H1 (cell line): Measurements from ENCODE around the gene WDFY3. TPM values are rescaled to one million over a fixed set of nuclear protein-coding genes. Genes with fewer than 3 reads are reported as not detected.

Experiments used
- CTCF ChIA-PET: fragments of 300-600 bp; sonication (Branson Sonifier 250); formaldehyde crosslinking; loops from one replicate; lab custom pipeline; 2021; ENCODE audit not compliant: partially characterized antibody; lab: Charles Lee
- POLR2A ChIA-PET: fragments of 300-600 bp; sonication (Branson Sonifier 250); formaldehyde crosslinking; loops from one replicate; lab custom pipeline; 2021; ENCODE audit warnings: inconsistent platforms; ENCODE audit not compliant: partially characterized antibody; lab: Charles Lee
- DNase-seq, 2 experiments: peaks; one replicate each; pipeline versions ENCODE4 v3.0.0 to v3.0.0-alpha.2; 2010 to 2022; ENCODE audit warnings: low spot score in 2 of 2, low read depth in 1 of 2, mixed read lengths in 1 of 2
- FAIRE-seq: peaks from 2 replicates; lab custom pipeline; 2011; peaks lifted over from hg19 to GRCh38; lab: Jason Lieb, UNC
- H2AFZ ChIP-seq: 2 replicates; pipeline ENCODE4 v1.8.1; 2012; ENCODE audit warnings: low read length, inconsistent platforms
- H2AK5ac ChIP-seq: 2 replicates; pipeline ENCODE4 v1.6.1; 2013; ENCODE audit warnings: low read depth, low read length
- H2BK120ac ChIP-seq: replicated peaks from 2 replicates; pipeline ENCODE3; 2013; ENCODE audit warnings: low read depth, low read length, inconsistent platforms
- H2BK12ac ChIP-seq: 2 replicates; pipeline ENCODE4 v1.6.1; 2013; ENCODE audit warnings: low read depth, low read length
- H2BK15ac ChIP-seq: 2 replicates; pipeline ENCODE4 v1.6.1; 2013; ENCODE audit warnings: low read length
- H2BK20ac ChIP-seq: 2 replicates; pipeline ENCODE4 v1.6.1; 2013; ENCODE audit warnings: low read length
- H2BK5ac ChIP-seq: 2 replicates; pipeline ENCODE4 v1.6.1; 2013; ENCODE audit warnings: low read depth, low read length
- H3K14ac ChIP-seq: 2 replicates; pipeline ENCODE4 v1.6.1; 2013; ENCODE audit warnings: inconsistent platforms; ENCODE audit not compliant: insufficient read length
- H3K18ac ChIP-seq: 2 replicates; pipeline ENCODE4 v1.6.1; 2013; ENCODE audit warnings: low read length; ENCODE audit errors: extremely low read depth
- H3K23ac ChIP-seq: 2 replicates; pipeline ENCODE4 v1.6.1; 2013; ENCODE audit warnings: inconsistent platforms; ENCODE audit not compliant: insufficient read length
- H3K23me2 ChIP-seq: 2 replicates; pipeline ENCODE4 v1.6.1; 2013; ENCODE audit warnings: low read depth, low read length
- H3K27ac ChIP-seq: 2 replicates; pipeline ENCODE4 v1.6.1; 2011; ENCODE audit warnings: low read depth, low read length, inconsistent platforms
- H3K27me3 ChIP-seq, 4 experiments: replicated peaks in 1 of 4; 1 replicate in 1 of 4; 2 replicates in 3 of 4; pipeline versions ENCODE4 v1.6.1 to v1.8.1; 2011 to 2013; ENCODE audit warnings: low read length in 3 of 4, mild to moderate bottlenecking in 3 of 4, inconsistent platforms in 2 of 4, mixed read lengths in 2 of 4, moderate library complexity in 1 of 4; ENCODE audit not compliant: control insufficient read depth in 3 of 4, insufficient read depth in 3 of 4; ENCODE audit errors: extremely low read depth in 1 of 4
- H3K36me3 ChIP-seq, 4 experiments: 2 replicates each; pipeline versions ENCODE4 v1.6.1 to v1.8.1; 2011 to 2013; ENCODE audit warnings: mild to moderate bottlenecking in 4 of 4, low read length in 3 of 4, moderate library complexity in 2 of 4, control low read depth in 1 of 4, inconsistent platforms in 1 of 4; ENCODE audit not compliant: insufficient read depth in 4 of 4, control insufficient read depth in 2 of 4
- H3K4ac ChIP-seq: replicated peaks from 2 replicates; pipeline ENCODE3; 2013; ENCODE audit warnings: low read length, low read depth, mixed read lengths, inconsistent platforms; ENCODE audit not compliant: insufficient read length
- H3K4me1 ChIP-seq, 4 experiments: replicated peaks in 1 of 4; 1 replicate in 1 of 4; 2 replicates in 3 of 4; pipeline versions ENCODE4 v1.6.1 to v1.8.1; 2011 to 2013; ENCODE audit warnings: low read length in 3 of 4, inconsistent platforms in 2 of 4, mixed read lengths in 1 of 4; ENCODE audit not compliant: insufficient read depth in 4 of 4, control insufficient read depth in 3 of 4
- H3K4me2 ChIP-seq, 2 experiments: 2 replicates each; pipeline versions ENCODE4 v1.6.1 to v1.8.1; 2011 to 2013; ENCODE audit warnings: low read depth in 2 of 2, low read length in 2 of 2, control low read depth in 1 of 2, inconsistent platforms in 1 of 2, mild to moderate bottlenecking in 1 of 2; ENCODE audit not compliant: insufficient read depth in 1 of 2
- H3K4me3 ChIP-seq, 4 experiments: fragments of 200-600, 300-600 bp in 1 of 4; sonication (generic), shearing (Covaris generic), sonication (Bioruptor Twin) in 1 of 4; 2 replicates each; pipeline versions ENCODE4 v1.5.1 to v1.8.1; 2011 to 2016; ENCODE audit warnings: low read length in 4 of 4, low read depth in 3 of 4, control low read depth in 2 of 4, inconsistent platforms in 2 of 4, mild to moderate bottlenecking in 2 of 4, mixed read lengths in 1 of 4, moderate library complexity in 1 of 4; ENCODE audit not compliant: insufficient read depth in 2 of 4; ENCODE audit errors: extremely low read depth in 1 of 4
- H3K56ac ChIP-seq: replicated peaks from 2 replicates; pipeline ENCODE3; 2013; ENCODE audit warnings: low read depth, mild to moderate bottlenecking, mixed read lengths, low read length, inconsistent platforms; ENCODE audit not compliant: insufficient read length
- H3K79me1 ChIP-seq: 2 replicates; pipeline ENCODE4 v1.6.1; 2013; ENCODE audit warnings: low read depth, low read length, control low read depth
- H3K79me2 ChIP-seq, 2 experiments: 2 replicates each; pipeline versions ENCODE4 v1.6.1 to v1.8.1; 2012 to 2013; ENCODE audit warnings: low read length in 2 of 2, mild to moderate bottlenecking in 2 of 2, inconsistent platforms in 1 of 2; ENCODE audit not compliant: insufficient read depth in 2 of 2, control insufficient read depth in 1 of 2
- H3K9ac ChIP-seq, 4 experiments: replicated peaks in 1 of 4; 1 replicate in 1 of 4; 2 replicates in 3 of 4; pipeline versions ENCODE4 v1.6.1 to v1.8.1; 2011 to 2013; ENCODE audit warnings: low read depth in 3 of 4, low read length in 3 of 4, control low read depth in 2 of 4, mild to moderate bottlenecking in 2 of 4, moderate library complexity in 2 of 4, inconsistent platforms in 1 of 4; ENCODE audit errors: extremely low read depth in 1 of 4
- H3K9me3 ChIP-seq, 2 experiments: 2 replicates each; pipeline versions ENCODE4 v1.6.1 to v1.8.1; 2012 to 2013; ENCODE audit warnings: mild to moderate bottlenecking in 2 of 2, moderate library complexity in 2 of 2, control low read depth in 1 of 2, inconsistent platforms in 1 of 2, low read depth in 1 of 2, low read length in 1 of 2, mixed read lengths in 1 of 2; ENCODE audit not compliant: insufficient read depth in 2 of 2
- H4K20me1 ChIP-seq, 2 experiments: replicated peaks in 1 of 2; 2 replicates each; pipeline versions ENCODE3 to v1.8.1; 2011 to 2013; ENCODE audit warnings: inconsistent platforms in 2 of 2, low read length in 2 of 2, mild to moderate bottlenecking in 1 of 2; ENCODE audit not compliant: insufficient read depth in 2 of 2, control insufficient read depth in 1 of 2
- H4K5ac ChIP-seq: 2 replicates; pipeline ENCODE4 v1.6.1; 2013; ENCODE audit warnings: low read length, low read depth, mixed read lengths, inconsistent platforms; ENCODE audit not compliant: insufficient read length
- H4K8ac ChIP-seq: 2 replicates; pipeline ENCODE4 v1.8.0; 2013; ENCODE audit warnings: mild to moderate bottlenecking, moderate library complexity, low read length, inconsistent platforms; ENCODE audit not compliant: insufficient read depth; ENCODE audit errors: extremely low read depth
- H4K91ac ChIP-seq: replicated peaks from 2 replicates; pipeline ENCODE3; 2013; ENCODE audit warnings: low read length, mixed read lengths, inconsistent platforms; ENCODE audit not compliant: insufficient read length
- CEBPB ChIP-seq: IDR thresholded peaks from 2 replicates; pipeline ENCODE4 v1.6.1; 2012; ENCODE audit warnings: low read depth, low read length
- FOSL1 ChIP-seq: IDR thresholded peaks from 2 replicates; pipeline ENCODE4 v1.6.1; 2011; ENCODE audit warnings: mild to moderate bottlenecking, low read depth, low read length, moderate library complexity; ENCODE audit not compliant: insufficient read depth
- KDM4A ChIP-seq: IDR thresholded peaks from one replicate; pipeline ENCODE4 v1.7.1; 2012; ENCODE audit warnings: low read depth, mild to moderate bottlenecking, moderate library complexity, low read length, inconsistent platforms; ENCODE audit not compliant: severe bottlenecking
- POLR2A ChIP-seq, 2 experiments: IDR thresholded peaks; 1 replicate in 1 of 2; 2 replicates in 1 of 2; pipeline ENCODE4 v1.6.1; 2011; ENCODE audit warnings: low read depth in 2 of 2, low read length in 2 of 2, mild to moderate bottlenecking in 2 of 2; ENCODE audit errors: control extremely low read depth in 1 of 2
- RXRA ChIP-seq: IDR thresholded peaks from 2 replicates; pipeline ENCODE4 v1.6.1; 2011; ENCODE audit warnings: low read depth, mild to moderate bottlenecking, low read length, moderate library complexity; ENCODE audit not compliant: insufficient read depth
- TCF12 ChIP-seq: IDR thresholded peaks from 2 replicates; pipeline ENCODE4 v1.6.1; 2011; ENCODE audit warnings: low read depth, mild to moderate bottlenecking, low read length
- WGBS, 2 experiments: shearing (Covaris generic) in 1 of 2; methylation state at CpG; one replicate each; pipeline versions ENCODE4 v1.1.6 to v1.1.7; 2013 to 2015; ENCODE audit warnings: low lambda C conversion rate in 2 of 2, mixed read lengths in 2 of 2, inconsistent platforms in 1 of 2, low coverage in 1 of 2, missing lambda C conversion rate in 1 of 2; ENCODE audit not compliant: insufficient replicate concordance in 2 of 2, insufficient coverage in 1 of 2, insufficient read length in 1 of 2; ENCODE audit errors: extremely low coverage in 1 of 2, missing lambda C conversion rate in 1 of 2; 5-methylcytosine and 5-hydroxymethylcytosine counted together
- polyA plus RNA-seq, 7 experiments: library from polyadenylated mRNA; depleted of rRNA in 3 of 7; stranded (reverse) in 5 of 7; unstranded in 2 of 7; fragments of >200 nt in 5 of 7; fragments of 200-250 nt in 2 of 7; gene quantifications; 1 replicate in 5 of 7; 2 replicates in 1 of 7; 4 replicates in 1 of 7; pipeline versions ENCODE4 v1.2.1 to v1.2.3, GENCODE V29; 2011 to 2013; ENCODE audit warnings: missing spikeins in 2 of 7, mixed read lengths in 2 of 7
- total RNA-seq: library from RNA; stranded (reverse); fragmentation: NEBNext Ultra II Directional; extraction: Animal tissue kit (Norgen Biotek cat#: 25700); gene quantifications from 2 replicates; pipeline ENCODE4 v1.2.1, GENCODE V29; 2021

The WDFY3 gene
- total and polyA plus RNA-seq, 2 of the 8 experiments (the other 6 are each of a cell fraction or from before 2014, with no cell fraction given): 25.6 to 62.4 TPM

GRCh38 chr4:84809946-84810345, 156.5 kb downstream of the WDFY3 start:
- H3K4me1 ChIP-seq: no peaks in the 10 kb centered on the region
- no peak overlapping the region for H3K4me3 ChIP-seq
- H4K5ac ChIP-seq: no peak overlapping the region
- H3K36me3 ChIP-seq: peaks cover 0 to 11% (median 7%) of the 10 kb centered on the region in 4 experiments; a peak in 4 of 8 replicates
- H3K9me3 ChIP-seq: no peaks in the 10 kb centered on the region
- no peak overlapping the region for H3K14ac ChIP-seq
- H3K23ac ChIP-seq: no peak overlapping the region
- no peaks in the 10 kb centered on the region for H4K20me1 ChIP-seq
- POLR2A ChIA-PET: no interaction called here
- TF ChIP-seq KDM4A (no peak), TCF12 (no peak), RXRA (no peak), POLR2A (IDR thresholded peaks at IDR 0.05; ENCODE audit: control extremely low read depth in 1 of 2, low read depth in 2 of 2, low read length in 2 of 2) (no peak), FOSL1 (no peak), CEBPB (no peak)
- TF ChIP-seq, all 59 proteins: peak for 0
- H3K9ac ChIP-seq: no peak overlapping the region
- no peak overlapping the region for H3K27ac ChIP-seq
- CTCF ChIA-PET: no interaction called here
- no peaks in the 10 kb centered on the region for H3K27me3 ChIP-seq
- H3K79me1 ChIP-seq: no peaks in the 10 kb centered on the region
- no peak overlapping the region for H2BK5ac ChIP-seq
- no peak overlapping the region for H3K56ac ChIP-seq
- H4K91ac ChIP-seq: no peak overlapping the region
- no peak overlapping the region for H2BK12ac ChIP-seq
- H3K4ac ChIP-seq: no peak overlapping the region
- FAIRE-seq (no peak), DNase-seq (no peak)
- H2AFZ ChIP-seq: no peak overlapping the region
- H2BK20ac ChIP-seq: no peak overlapping the region
- no peaks in the 10 kb centered on the region for H3K23me2 ChIP-seq
- no peak overlapping the region for H3K18ac ChIP-seq
- H4K8ac ChIP-seq: no peak overlapping the region
- H3K4me2 ChIP-seq: no peak overlapping the region
- no peak overlapping the region for H2AK5ac ChIP-seq
- H2BK120ac ChIP-seq: no peak overlapping the region
- 92% methylated on average over 9 of the region's 9 CpGs; no CpG with 5 or more reads in 1 of the 2 experiments for WGBS, 2 experiments
- no peak overlapping the region for H2BK15ac ChIP-seq
- H3K79me2 ChIP-seq: no peaks in the 10 kb centered on the region
